ENCODE data around the gene CTDP1.

The CTDP1 gene

GRCh38 chr18:79786786-79787526 lies 107.4 kb downstream of the CTDP1 start:
- H3K36me3 Mint-ChIP-seq (ENCODE audit: low read depth), result no peaks in the 10 kb centered on the region
- DNase-seq (ENCODE audit: low spot score), result no peak
- H3K27ac Mint-ChIP-seq, result no peak overlapping the region
- H3K9me3 Mint-ChIP-seq, result no peaks in the 10 kb centered on the region
- peaks cover 5% of the 10 kb centered on the region for H3K4me1 Mint-ChIP-seq (ENCODE audit: low read depth)
- no peak overlapping the region for H3K4me3 Mint-ChIP-seq
- peaks cover 44% of the 10 kb centered on the region for H3K27me3 Mint-ChIP-seq (ENCODE audit: low read depth)

- Mint-ChIP-seq H3K27me3 (ENCODE audit: low read depth) (peaks cover 49% of the 10 kb centered on the region), H3K4me3 (no peak overlapping the region), H3K9me3 (no peaks in the 10 kb centered on the region), H3K27ac (no peak overlapping the region), H3K36me3 (ENCODE audit: low read depth) (no peaks in the 10 kb centered on the region), H3K4me1 (ENCODE audit: low read depth) (peaks cover 5% of the 10 kb centered on the region)
- DNase-seq (ENCODE audit: low spot score), result no peak
These were observed 107.9 kb downstream of the CTDP1 start for GRCh38 chr18:79787527-79787864.

- Mint-ChIP-seq H3K36me3 (ENCODE audit: low read depth) (no peaks in the 10 kb centered on the region), H3K4me1 (ENCODE audit: low read depth) (peaks cover 5% of the 10 kb centered on the region), H3K9me3 (no peaks in the 10 kb centered on the region), H3K27ac (no peak overlapping the region), H3K4me3 (no peak overlapping the region), H3K27me3 (ENCODE audit: low read depth) (peaks cover 54% of the 10 kb centered on the region)
- no peak for DNase-seq (ENCODE audit: low spot score)
These were observed 108.5 kb downstream of the CTDP1 start for GRCh38 chr18:79787865-79788733.

- H3K27me3 Mint-ChIP-seq (ENCODE audit: low read depth), result peaks cover 54% of the 10 kb centered on the region
- H3K4me3 Mint-ChIP-seq, result no peak overlapping the region
- H3K4me1 Mint-ChIP-seq (ENCODE audit: low read depth), result peaks cover 5% of the 10 kb centered on the region
- no peak overlapping the region for H3K27ac Mint-ChIP-seq
- no peak for DNase-seq (ENCODE audit: low spot score)
- H3K36me3 Mint-ChIP-seq (ENCODE audit: low read depth), result no peaks in the 10 kb centered on the region
- no peaks in the 10 kb centered on the region for H3K9me3 Mint-ChIP-seq
These were observed 109.1 kb downstream of the CTDP1 start for GRCh38 chr18:79788734-79789085.

GRCh38 chr18:79789091-79789891 lies 109.7 kb downstream of the CTDP1 start:
- DNase-seq (ENCODE audit: low spot score), result no peak
- Mint-ChIP-seq H3K27ac (no peak overlapping the region), H3K4me3 (no peak overlapping the region), H3K4me1 (ENCODE audit: low read depth) (peaks cover 5% of the 10 kb centered on the region), H3K27me3 (ENCODE audit: low read depth) (peaks cover 56% of the 10 kb centered on the region), H3K36me3 (ENCODE audit: low read depth) (no peaks in the 10 kb centered on the region), H3K9me3 (no peaks in the 10 kb centered on the region)

- Mint-ChIP-seq H3K4me1 (ENCODE audit: low read depth) (peaks cover 5% of the 10 kb centered on the region), H3K9me3 (no peaks in the 10 kb centered on the region), H3K27me3 (ENCODE audit: low read depth) (peaks cover 65% of the 10 kb centered on the region), H3K36me3 (ENCODE audit: low read depth) (no peaks in the 10 kb centered on the region), H3K4me3 (no peak overlapping the region), H3K27ac (no peak overlapping the region)
- no peak for DNase-seq (ENCODE audit: low spot score)
These were observed 110.6 kb downstream of the CTDP1 start for GRCh38 chr18:79789901-79790890.

- H3K27me3 Mint-ChIP-seq (ENCODE audit: low read depth), result peaks cover 70% of the 10 kb centered on the region
- no peak for DNase-seq (ENCODE audit: low spot score)
- H3K9me3 Mint-ChIP-seq, result no peaks in the 10 kb centered on the region
- no peak overlapping the region for H3K27ac Mint-ChIP-seq
- H3K4me3 Mint-ChIP-seq, result no peak overlapping the region
- H3K4me1 Mint-ChIP-seq (ENCODE audit: low read depth), result peaks cover 5% of the 10 kb centered on the region
- no peaks in the 10 kb centered on the region for H3K36me3 Mint-ChIP-seq (ENCODE audit: low read depth)
These were observed 111.7 kb downstream of the CTDP1 start for GRCh38 chr18:79790996-79791972.

- Mint-ChIP-seq H3K4me1 (ENCODE audit: low read depth) (peaks cover 7% of the 10 kb centered on the region), H3K27ac (no peak overlapping the region), H3K27me3 (ENCODE audit: low read depth) (peaks cover 71% of the 10 kb centered on the region), H3K9me3 (no peaks in the 10 kb centered on the region), H3K4me3 (no peak overlapping the region), H3K36me3 (ENCODE audit: low read depth) (peaks cover 1% of the 10 kb centered on the region)
- DNase-seq (ENCODE audit: low spot score), result no peak
These were observed 112.7 kb downstream of the CTDP1 start for GRCh38 chr18:79792096-79792987.

- no peak for DNase-seq (ENCODE audit: low spot score)
- Mint-ChIP-seq H3K9me3 (no peaks in the 10 kb centered on the region), H3K27me3 (ENCODE audit: low read depth) (peaks cover 69% of the 10 kb centered on the region), H3K4me3 (no peak overlapping the region), H3K27ac (no peak overlapping the region), H3K4me1 (ENCODE audit: low read depth) (peaks cover 8% of the 10 kb centered on the region), H3K36me3 (ENCODE audit: low read depth) (peaks cover 2% of the 10 kb centered on the region)
These were observed 113.4 kb downstream of the CTDP1 start for GRCh38 chr18:79792988-79793355.

- no peak overlapping the region for H3K4me3 Mint-ChIP-seq
- H3K4me1 Mint-ChIP-seq (ENCODE audit: low read depth), result peaks cover 9% of the 10 kb centered on the region
- H3K36me3 Mint-ChIP-seq (ENCODE audit: low read depth), result peaks cover 2% of the 10 kb centered on the region
- H3K27ac Mint-ChIP-seq, result no peak overlapping the region
- H3K9me3 Mint-ChIP-seq, result no peaks in the 10 kb centered on the region
- no peak for DNase-seq (ENCODE audit: low spot score)
- H3K27me3 Mint-ChIP-seq (ENCODE audit: low read depth), result peaks cover 71% of the 10 kb centered on the region
These were observed 115.2 kb downstream of the CTDP1 start for GRCh38 chr18:79794846-79795245.

GRCh38 chr18:79795446-79795845 lies 115.8 kb downstream of the CTDP1 start:
- H3K27ac Mint-ChIP-seq, result no peak overlapping the region
- peaks cover 9% of the 10 kb centered on the region for H3K4me1 Mint-ChIP-seq (ENCODE audit: low read depth)
- peaks cover 70% of the 10 kb centered on the region for H3K27me3 Mint-ChIP-seq (ENCODE audit: low read depth)
- H3K4me3 Mint-ChIP-seq, result no peak overlapping the region
- no peaks in the 10 kb centered on the region for H3K9me3 Mint-ChIP-seq
- no peak for DNase-seq (ENCODE audit: low spot score)
- H3K36me3 Mint-ChIP-seq (ENCODE audit: low read depth), result peaks cover 2% of the 10 kb centered on the region

- H3K27me3 Mint-ChIP-seq (ENCODE audit: low read depth), result peaks cover 68% of the 10 kb centered on the region
- no peaks in the 10 kb centered on the region for H3K9me3 Mint-ChIP-seq
- no peak for DNase-seq (ENCODE audit: low spot score)
- H3K27ac Mint-ChIP-seq, result no peak overlapping the region
- peaks cover 2% of the 10 kb centered on the region for H3K36me3 Mint-ChIP-seq (ENCODE audit: low read depth)
- H3K4me3 Mint-ChIP-seq, result no peak overlapping the region
- H3K4me1 Mint-ChIP-seq (ENCODE audit: low read depth), result peaks cover 9% of the 10 kb centered on the region
These were observed 116.4 kb downstream of the CTDP1 start for GRCh38 chr18:79796016-79796415.

Measured in T-helper 2 cell treated with Interferon-gamma antibody and Interleukin-4, amounts not matched to agents 5 μg/mL and 100 μg/mL, for 36 hours (primary cell).